KMS-11 (cell line): Measurements from ENCODE around the gene HK1.

Experiments
- H2AFZ ChIP-seq: fragments of 200-600 bp; sonication (generic); 2 replicates; pipeline ENCODE4 v1.6.1; 2016; ENCODE audit warnings: antibody characterized with exemption, mixed run types, low read depth
- H3K27ac ChIP-seq: fragments of 200-600 bp; sonication (generic); 2 replicates; pipeline ENCODE4 v1.6.1; 2016; ENCODE audit warnings: mild to moderate bottlenecking, mixed run types
- H3K27me3 ChIP-seq: fragments of 200-600 bp; sonication (generic); 2 replicates; pipeline ENCODE4 v1.6.1; 2017; ENCODE audit warnings: mild to moderate bottlenecking, low read depth, mixed run types, moderate library complexity; ENCODE audit not compliant: insufficient read depth
- H3K36me3 ChIP-seq: fragments of 200-600 bp; sonication (generic); 2 replicates; pipeline ENCODE4 v1.6.1; 2017; ENCODE audit warnings: mild to moderate bottlenecking, mixed run types; ENCODE audit not compliant: insufficient read depth
- H3K4me1 ChIP-seq: fragments of 200-600 bp; sonication (generic); 2 replicates; pipeline ENCODE4 v1.6.1; 2016; ENCODE audit warnings: mild to moderate bottlenecking, low read depth, mixed run types; ENCODE audit not compliant: poor library complexity, severe bottlenecking
- H3K4me2 ChIP-seq: fragments of 200-600 bp; sonication (generic); 2 replicates; pipeline ENCODE4 v1.7.0; 2016; ENCODE audit warnings: mild to moderate bottlenecking, mixed run types
- H3K4me3 ChIP-seq: fragments of 200-600 bp; sonication (generic); IDR thresholded peaks from 2 replicates; pipeline ENCODE4 v1.6.1; 2017; ENCODE audit warnings: low read depth, low read length, mixed read lengths; ENCODE audit not compliant: insufficient read depth
- H3K79me2 ChIP-seq: fragments of 200-600 bp; sonication (generic); 2 replicates; pipeline ENCODE4 v1.6.1; 2016; ENCODE audit warnings: low read depth, mixed run types; ENCODE audit not compliant: insufficient read depth
- H3K9ac ChIP-seq: fragments of 200-600 bp; sonication (generic); 2 replicates; pipeline ENCODE4 v1.6.1; 2016; ENCODE audit warnings: mild to moderate bottlenecking, mixed run types
- H4K20me1 ChIP-seq: fragments of 200-600 bp; sonication (generic); 2 replicates; pipeline ENCODE4 v1.6.1; 2016; ENCODE audit warnings: mild to moderate bottlenecking, mixed run types; ENCODE audit not compliant: insufficient read depth
- TF ChIP-seq, protein P1 (sequence below): fragments of 200-600 bp; sonication (generic); conservative IDR thresholded peaks from 2 replicates; pipeline ENCODE4 v1.6.1; 2017; ENCODE audit warnings: low read depth, mild to moderate bottlenecking, antibody characterized with exemption, low read length, moderate library complexity, mixed read lengths

HK1 gene

DNA sequence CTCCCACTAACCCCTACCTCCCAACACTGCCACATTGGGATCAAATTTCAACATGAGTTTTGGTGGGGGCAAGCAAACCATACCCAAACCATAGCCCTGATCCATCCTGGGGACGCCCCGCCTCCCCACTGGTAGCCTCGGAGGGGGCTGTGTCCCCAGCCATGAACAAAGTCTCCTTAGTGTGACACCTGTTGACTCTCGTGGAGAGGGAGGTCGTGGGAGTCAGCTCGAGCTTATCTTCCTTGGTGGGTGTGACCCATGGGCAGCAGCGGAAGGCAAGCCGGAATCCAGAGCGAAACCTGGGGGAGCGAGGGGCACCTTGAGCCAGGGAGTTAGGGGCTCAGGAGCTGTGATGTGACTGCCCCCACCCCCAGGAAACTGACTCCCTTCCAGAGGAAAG is 126.5 kb downstream of the HK1 start:
- TF ChIP-seq, protein P1, sequence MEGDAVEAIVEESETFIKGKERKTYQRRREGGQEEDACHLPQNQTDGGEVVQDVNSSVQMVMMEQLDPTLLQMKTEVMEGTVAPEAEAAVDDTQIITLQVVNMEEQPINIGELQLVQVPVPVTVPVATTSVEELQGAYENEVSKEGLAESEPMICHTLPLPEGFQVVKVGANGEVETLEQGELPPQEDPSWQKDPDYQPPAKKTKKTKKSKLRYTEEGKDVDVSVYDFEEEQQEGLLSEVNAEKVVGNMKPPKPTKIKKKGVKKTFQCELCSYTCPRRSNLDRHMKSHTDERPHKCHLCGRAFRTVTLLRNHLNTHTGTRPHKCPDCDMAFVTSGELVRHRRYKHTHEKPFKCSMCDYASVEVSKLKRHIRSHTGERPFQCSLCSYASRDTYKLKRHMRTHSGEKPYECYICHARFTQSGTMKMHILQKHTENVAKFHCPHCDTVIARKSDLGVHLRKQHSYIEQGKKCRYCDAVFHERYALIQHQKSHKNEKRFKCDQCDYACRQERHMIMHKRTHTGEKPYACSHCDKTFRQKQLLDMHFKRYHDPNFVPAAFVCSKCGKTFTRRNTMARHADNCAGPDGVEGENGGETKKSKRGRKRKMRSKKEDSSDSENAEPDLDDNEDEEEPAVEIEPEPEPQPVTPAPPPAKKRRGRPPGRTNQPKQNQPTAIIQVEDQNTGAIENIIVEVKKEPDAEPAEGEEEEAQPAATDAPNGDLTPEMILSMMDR = no peak
- H3K36me3 ChIP-seq = no peaks in the 10 kb centered on the region
- no peaks in the 10 kb centered on the region for H3K79me2 ChIP-seq
- H2AFZ ChIP-seq = no peak overlapping the region
- H3K4me3 ChIP-seq = no peak overlapping the region
- no peak overlapping the region for H3K9ac ChIP-seq
- H3K27me3 ChIP-seq = no peaks in the 10 kb centered on the region
- H3K4me2 ChIP-seq = no peak overlapping the region
- H3K27ac ChIP-seq = no peak overlapping the region
- H3K4me1 ChIP-seq = peaks cover 11% of the 10 kb centered on the region
- H4K20me1 ChIP-seq = no peaks in the 10 kb centered on the region

- Histone ChIP-seq H3K4me2 (no peak overlapping the region), H3K36me3 (no peaks in the 10 kb centered on the region), H3K27ac (no peak overlapping the region), H2AFZ (no peak overlapping the region), H3K79me2 (no peaks in the 10 kb centered on the region), H4K20me1 (no peaks in the 10 kb centered on the region), H3K4me3 (no peak overlapping the region), H3K9ac (no peak overlapping the region), H3K27me3 (no peaks in the 10 kb centered on the region), H3K4me1 (peaks cover 11% of the 10 kb centered on the region)
- TF ChIP-seq, protein P1 = no peak
Measured at GRCh38 chr10:69405221-69405620, 126.9 kb downstream of the HK1 start.

GRCh38 chr10:69406302-69406811 is 128.1 kb downstream of the HK1 start:
- Histone ChIP-seq H3K27ac (no peak overlapping the region), H2AFZ (no peak overlapping the region), H3K9ac (no peak overlapping the region), H3K36me3 (no peaks in the 10 kb centered on the region), H3K4me2 (no peak overlapping the region), H3K27me3 (no peaks in the 10 kb centered on the region), H3K4me3 (no peak overlapping the region), H4K20me1 (no peaks in the 10 kb centered on the region), H3K79me2 (no peaks in the 10 kb centered on the region), H3K4me1 (peaks cover 11% of the 10 kb centered on the region)
- TF ChIP-seq, protein P1 = no peak

GRCh38 chr10:69406816-69407580 is 128.7 kb downstream of the HK1 start:
- Histone ChIP-seq H4K20me1 (no peaks in the 10 kb centered on the region), H3K4me1 (peaks cover 11% of the 10 kb centered on the region), H3K27me3 (no peaks in the 10 kb centered on the region), H3K27ac (no peak overlapping the region), H3K4me3 (no peak overlapping the region), H2AFZ (no peak overlapping the region), H3K36me3 (no peaks in the 10 kb centered on the region), H3K9ac (no peak overlapping the region), H3K4me2 (no peak overlapping the region), H3K79me2 (no peaks in the 10 kb centered on the region)
- TF ChIP-seq, protein P1 = no peak
